GM12873 (cell line): ENCODE results near the gene TCEAL5.

ENCODE experiments used
- TF ChIP-seq, protein P1 (sequence below): IDR thresholded peaks from 2 replicates; pipeline ENCODE4 v1.5.1; 2012; ENCODE audit warnings: low read depth, mild to moderate bottlenecking, moderate library complexity, low read length, control low read depth; ENCODE audit not compliant: insufficient read depth; ENCODE audit errors: missing control alignments

Gene TCEAL5

GRCh38 chrX:103276581-103277002, at the start of gene TCEAL5:
TCEAL5 (minus strand) TSS chrX:103276750; CDS start chrX:103274563, 2,187 bp downstream.
- TF ChIP-seq, protein P1, sequence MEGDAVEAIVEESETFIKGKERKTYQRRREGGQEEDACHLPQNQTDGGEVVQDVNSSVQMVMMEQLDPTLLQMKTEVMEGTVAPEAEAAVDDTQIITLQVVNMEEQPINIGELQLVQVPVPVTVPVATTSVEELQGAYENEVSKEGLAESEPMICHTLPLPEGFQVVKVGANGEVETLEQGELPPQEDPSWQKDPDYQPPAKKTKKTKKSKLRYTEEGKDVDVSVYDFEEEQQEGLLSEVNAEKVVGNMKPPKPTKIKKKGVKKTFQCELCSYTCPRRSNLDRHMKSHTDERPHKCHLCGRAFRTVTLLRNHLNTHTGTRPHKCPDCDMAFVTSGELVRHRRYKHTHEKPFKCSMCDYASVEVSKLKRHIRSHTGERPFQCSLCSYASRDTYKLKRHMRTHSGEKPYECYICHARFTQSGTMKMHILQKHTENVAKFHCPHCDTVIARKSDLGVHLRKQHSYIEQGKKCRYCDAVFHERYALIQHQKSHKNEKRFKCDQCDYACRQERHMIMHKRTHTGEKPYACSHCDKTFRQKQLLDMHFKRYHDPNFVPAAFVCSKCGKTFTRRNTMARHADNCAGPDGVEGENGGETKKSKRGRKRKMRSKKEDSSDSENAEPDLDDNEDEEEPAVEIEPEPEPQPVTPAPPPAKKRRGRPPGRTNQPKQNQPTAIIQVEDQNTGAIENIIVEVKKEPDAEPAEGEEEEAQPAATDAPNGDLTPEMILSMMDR: no peak

DNA sequence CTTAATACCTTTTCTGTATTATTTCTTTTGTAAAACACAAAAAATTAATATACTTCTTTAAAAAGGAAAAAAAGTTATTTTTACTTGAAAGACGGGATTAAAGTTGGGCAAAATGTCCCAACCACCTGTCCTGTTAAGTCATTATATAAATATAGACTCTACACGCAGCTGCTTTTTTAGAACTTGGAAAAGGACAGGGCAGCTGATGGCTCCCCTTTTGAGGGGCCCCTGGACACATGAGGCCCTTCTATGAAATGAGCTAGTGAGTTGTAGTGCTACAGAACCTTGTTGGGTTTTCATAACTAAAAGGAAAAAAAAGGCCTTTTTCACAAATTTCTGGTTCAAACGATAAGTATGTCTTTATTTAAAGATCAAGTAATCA, 34.8 kb upstream of the TCEAL5 start:
- TF ChIP-seq, protein P1: no peak

DNA sequence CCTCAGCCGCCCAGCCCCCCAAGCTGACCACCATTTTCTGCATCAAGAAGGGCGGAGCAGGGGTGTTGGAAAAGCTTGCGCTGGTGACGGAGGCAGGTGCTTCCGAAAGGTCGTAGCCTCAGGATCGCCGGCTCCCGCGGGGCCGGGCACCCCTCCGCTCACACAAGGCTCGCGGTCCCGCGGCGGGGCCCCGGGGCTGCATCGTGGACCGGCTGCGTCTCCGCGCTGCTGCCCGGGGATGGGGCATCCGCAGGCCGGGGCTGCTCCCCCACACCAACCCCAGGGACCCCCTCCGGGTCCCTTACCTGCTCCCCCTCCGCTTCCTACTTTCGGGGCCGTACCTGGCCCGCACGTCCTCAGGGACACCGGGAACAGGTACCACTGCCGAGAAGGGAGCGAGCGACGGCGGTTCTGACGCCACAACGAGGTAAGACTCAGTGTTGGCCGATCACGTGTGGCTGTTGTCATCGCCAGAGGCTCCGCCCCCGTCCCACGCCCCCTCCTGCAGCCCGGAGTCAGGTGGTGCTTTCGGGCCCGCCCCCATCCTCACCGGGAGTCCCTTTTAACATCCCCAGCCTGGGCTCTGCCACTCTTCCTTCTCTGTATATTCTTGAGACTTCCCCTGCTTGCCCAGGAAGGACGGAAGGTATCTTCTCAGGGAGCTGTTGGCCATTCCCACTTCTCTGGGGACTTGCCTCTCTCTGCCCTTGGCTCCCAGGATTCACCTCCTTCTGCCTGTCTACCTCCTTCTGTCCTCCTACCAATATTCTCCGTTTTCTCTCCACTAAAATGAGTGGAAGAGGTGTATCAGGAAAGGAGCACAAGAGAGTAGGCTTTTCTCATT, 34.2 kb upstream of the TCEAL5 start, which contains the start of gene BEX2:
BEX2 (minus strand) TSS at position 436 of the 844 bp plus-strand sequence. CDS start 1,014 bp downstream, outside the sequence.
- TF ChIP-seq, protein P1: no peak

DNA sequence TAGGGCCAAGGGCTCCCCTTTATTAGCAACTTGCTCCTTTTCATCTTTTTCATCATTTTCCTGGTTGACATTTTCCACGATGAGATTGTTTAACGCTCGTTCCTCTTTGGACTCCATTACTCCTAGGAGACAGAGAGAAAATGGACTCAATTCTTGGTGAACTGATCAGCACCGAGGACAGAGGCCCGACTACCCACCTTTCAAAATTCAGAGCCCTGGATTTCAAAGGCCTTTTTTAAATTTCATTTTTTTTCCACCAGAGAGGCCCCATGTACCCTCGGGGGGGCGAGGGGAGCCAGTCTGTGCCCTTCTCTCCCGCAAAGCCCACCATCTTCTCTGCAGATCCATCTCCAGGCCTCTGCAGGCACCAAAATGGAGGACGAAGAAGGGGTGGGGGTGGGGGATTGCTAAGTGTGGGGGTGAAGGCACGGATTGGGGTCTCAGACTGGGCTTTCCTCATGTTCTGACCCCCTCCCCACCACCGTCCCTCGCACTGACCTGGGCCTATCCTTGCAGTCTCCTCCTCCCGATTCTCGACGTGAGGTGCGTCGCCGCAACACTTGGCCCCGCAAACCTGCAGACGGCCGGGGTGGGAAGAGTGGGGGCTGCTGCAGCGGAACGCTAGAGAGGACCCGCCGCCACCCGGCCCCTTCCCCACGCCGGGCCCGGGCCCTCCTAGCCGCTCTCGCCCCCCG, 33.5 kb upstream of the TCEAL5 start:
- TF ChIP-seq, protein P1: no peak

DNA sequence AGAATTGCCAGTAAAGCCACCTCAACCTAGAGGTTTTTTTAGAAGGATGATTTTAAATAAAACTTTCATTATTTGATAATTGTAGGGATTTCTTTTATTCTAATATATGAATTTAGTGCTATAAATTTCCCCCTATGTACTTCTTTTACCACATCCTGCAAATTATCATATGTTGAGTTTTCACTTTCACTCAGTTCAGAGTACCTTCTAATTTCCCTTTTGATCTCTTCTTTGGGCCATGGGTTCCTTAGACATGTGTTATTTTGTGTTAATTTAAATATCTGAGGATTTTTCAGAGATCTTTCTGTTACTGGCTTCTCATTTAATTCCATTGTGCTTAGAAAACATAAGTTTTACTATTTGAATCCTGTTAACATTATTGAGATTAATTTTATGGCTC, 28.2 kb upstream of the TCEAL5 start:
- TF ChIP-seq, protein P1: no peak

- TF ChIP-seq, protein P1: no peak
These were observed 16.6 kb upstream of the TCEAL5 start for GRCh38 chrX:103293118-103293517.

GRCh38 chrX:103279624-103280023, 3.1 kb upstream of the TCEAL5 start:
- TF ChIP-seq, protein P1: no peak
